Inflammatory macrophage treated with lipopolysaccharide for 1 hour (primary cell): ENCODE data around the gene RAB26.
A peak's percentile ranks its signal among the peaks of the same experiment; 100 is the strongest.
"Not testable (repeated sequence)": the region's sequence is repeated elsewhere in the genome, so short reads cannot be mapped to it uniquely, and the experiment has no call there.

Experiments used
- DNase-seq, 2 donors: peaks; one replicate each; pipeline ENCODE4 v3.0.0-alpha.2; 2020 to 2022

RAB26 gene

GRCh38 chr16:2117960-2118722 lies 30.3 kb upstream of the RAB26 start:
- not testable (repeated sequence) for DNase-seq

GRCh38 chr16:2121325-2121724 lies 27.1 kb upstream of the RAB26 start:
- not testable (repeated sequence) for DNase-seq

GRCh38 chr16:2121853-2122252 lies 26.6 kb upstream of the RAB26 start:
- DNase-seq: no peak

- no peak for DNase-seq
Measured at GRCh38 chr16:2122429-2122828, 26.0 kb upstream of the RAB26 start.

GRCh38 chr16:2122934-2123683 lies 25.3 kb upstream of the RAB26 start:
- DNase-seq: not testable (repeated sequence)

GRCh38 chr16:2123706-2124376 lies 24.6 kb upstream of the RAB26 start:
- DNase-seq: not testable (repeated sequence)

- DNase-seq: not testable (repeated sequence)
Measured at GRCh38 chr16:2124377-2124693, 24.1 kb upstream of the RAB26 start.

- DNase-seq: peak; percentile 9
Measured at GRCh38 chr16:2124694-2125444, 23.6 kb upstream of the RAB26 start.

GRCh38 chr16:2125609-2126008 lies 22.8 kb upstream of the RAB26 start:
- DNase-seq: not testable (repeated sequence)

- DNase-seq: not testable (repeated sequence)
Measured at GRCh38 chr16:2126161-2126743, 22.2 kb upstream of the RAB26 start.

GRCh38 chr16:2126928-2127556 lies 21.4 kb upstream of the RAB26 start:
- not testable (repeated sequence) for DNase-seq

- not testable (repeated sequence) for DNase-seq
Measured at GRCh38 chr16:2127630-2128280, 20.7 kb upstream of the RAB26 start.

- DNase-seq: not testable (repeated sequence)
Measured at GRCh38 chr16:2129251-2129650, 19.2 kb upstream of the RAB26 start.

GRCh38 chr16:2129890-2130447 lies 18.5 kb upstream of the RAB26 start:
- not testable (repeated sequence) for DNase-seq

GRCh38 chr16:2133797-2134196 lies 14.6 kb upstream of the RAB26 start:
- not testable (repeated sequence) for DNase-seq

- DNase-seq: not testable (repeated sequence)
Measured at GRCh38 chr16:2135071-2135470, 13.4 kb upstream of the RAB26 start.

GRCh38 chr16:2135770-2136490 lies 12.5 kb upstream of the RAB26 start, which contains the start of gene PKD1:
PKD1 (minus strand) TSS chr16:2135898; CDS start chr16:2135689, 209 bp downstream.
- peak; percentile 85 to 90 for DNase-seq

- DNase-seq: no peak
Measured at GRCh38 chr16:2142942-2143877, 5.2 kb upstream of the RAB26 start.

GRCh38 chr16:2143878-2144485 lies 4.4 kb upstream of the RAB26 start:
- DNase-seq: no peak
